SK-N-DZ (cell line): Measurements from ENCODE around the gene HECA.
"Not testable (repeated sequence)": the region's sequence is repeated elsewhere in the genome, so short reads cannot be mapped to it uniquely, and the experiment has no call there.

Experiments
- DNase-seq: peaks from one replicate; pipeline ENCODE4 v3.0.0-alpha.2; 2015; ENCODE audit warnings: low spot score

The HECA gene

DNA sequence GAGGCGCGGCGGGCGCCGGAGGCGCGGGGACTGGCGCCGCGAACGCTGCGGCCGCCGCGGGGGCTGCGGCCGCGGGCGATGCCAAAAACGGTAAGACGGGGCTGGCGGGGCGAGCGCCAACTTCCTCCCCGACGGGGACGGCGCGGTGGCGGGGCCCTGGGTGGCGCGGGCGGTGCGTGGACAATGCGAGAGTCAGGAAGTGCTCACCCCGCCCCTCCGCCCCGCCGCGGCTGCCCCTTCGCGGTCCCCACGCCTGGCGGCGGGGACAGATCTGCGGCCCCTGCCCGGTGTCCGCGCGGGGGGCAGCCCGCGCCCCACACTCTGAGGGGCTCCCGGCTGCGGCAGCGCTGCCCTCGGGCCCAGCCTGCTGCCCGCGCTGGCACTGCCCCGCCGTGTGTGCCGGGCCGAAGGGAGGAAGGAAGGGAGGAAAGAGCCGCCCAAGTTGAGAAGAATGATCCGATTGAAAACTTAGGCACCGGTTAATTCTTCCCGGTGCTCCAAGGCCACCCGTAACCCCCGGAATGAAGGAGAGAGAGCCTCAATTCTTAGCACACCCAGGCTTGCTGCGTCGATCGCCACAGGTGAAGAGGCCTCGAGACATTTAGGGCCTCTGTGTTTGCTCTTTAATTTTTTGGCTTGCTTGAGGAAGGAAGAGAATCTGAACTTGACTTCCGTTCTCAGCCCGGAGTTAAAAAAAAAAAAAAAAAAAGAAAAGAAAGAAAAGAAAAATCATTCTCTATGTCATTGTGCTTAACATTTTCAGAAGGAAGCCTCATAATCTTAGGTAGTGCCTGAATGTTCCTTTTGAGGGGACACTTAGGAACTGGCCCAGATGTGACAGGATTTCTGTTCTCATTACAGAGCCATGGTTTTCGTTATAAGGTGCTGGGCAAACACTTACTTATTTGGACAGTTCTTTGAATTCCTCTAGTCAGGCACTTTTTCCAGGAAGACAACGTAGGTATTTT is 982 bp downstream of the HECA start:
- DNase-seq: no peak

DNA sequence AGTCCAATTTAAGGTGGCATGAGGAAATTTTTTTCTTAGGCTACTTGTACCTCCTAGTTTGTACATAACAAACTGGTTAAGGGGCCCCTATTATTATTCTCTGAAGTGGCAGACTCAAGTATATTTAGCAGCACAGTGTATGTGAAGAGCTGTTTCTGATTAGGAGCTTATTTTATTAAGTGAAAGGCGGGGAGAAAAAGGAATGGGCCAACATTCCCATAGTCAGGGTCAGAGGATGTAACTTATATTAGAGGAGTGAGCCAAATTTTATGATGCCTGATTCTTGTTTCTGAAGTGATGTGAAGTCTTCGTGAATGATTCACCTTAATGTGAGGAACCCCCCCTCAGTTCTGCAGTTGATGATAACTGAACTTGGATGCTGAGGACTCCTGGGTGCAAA is 2.8 kb downstream of the HECA start:
- no peak for DNase-seq

DNA sequence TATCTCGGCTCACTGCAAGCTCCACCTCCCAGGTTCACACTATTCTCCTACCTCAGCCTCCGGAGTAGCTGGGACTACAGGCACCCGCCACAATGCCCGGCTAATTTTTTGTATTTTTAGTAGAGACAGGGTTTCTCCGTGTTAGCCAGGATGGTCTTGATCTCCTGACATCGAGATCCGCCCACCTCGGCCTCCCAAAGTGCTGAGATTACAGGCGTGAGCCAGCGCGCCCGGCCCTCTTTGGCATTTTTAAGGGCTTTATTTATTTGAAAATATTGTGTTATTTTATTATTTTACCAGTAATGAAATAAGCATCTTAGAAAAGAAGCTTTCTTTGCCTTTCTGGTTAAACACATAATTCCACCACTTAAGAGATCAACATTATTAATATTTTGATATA is 6.0 kb downstream of the HECA start:
- DNase-seq: not testable (repeated sequence)

DNA sequence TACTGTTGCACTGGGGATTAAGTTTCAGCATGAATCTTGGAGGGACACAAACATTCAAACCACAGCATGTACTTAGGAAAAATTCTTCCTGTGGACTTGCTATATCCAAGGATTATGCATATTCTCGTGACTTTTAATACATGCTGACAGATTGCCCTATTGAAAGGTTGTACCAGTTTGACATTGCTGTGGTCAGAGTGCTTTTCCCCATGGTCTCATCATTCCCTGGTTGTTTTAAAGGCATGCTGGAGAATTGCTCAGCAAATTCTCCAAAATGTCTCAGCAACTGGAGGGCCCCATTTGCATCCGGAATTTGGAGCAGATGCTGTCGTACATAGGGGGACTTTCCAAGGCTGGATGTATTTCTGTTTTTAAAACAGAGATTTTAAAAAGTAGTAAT is 7.4 kb downstream of the HECA start:
- DNase-seq: no peak

DNA sequence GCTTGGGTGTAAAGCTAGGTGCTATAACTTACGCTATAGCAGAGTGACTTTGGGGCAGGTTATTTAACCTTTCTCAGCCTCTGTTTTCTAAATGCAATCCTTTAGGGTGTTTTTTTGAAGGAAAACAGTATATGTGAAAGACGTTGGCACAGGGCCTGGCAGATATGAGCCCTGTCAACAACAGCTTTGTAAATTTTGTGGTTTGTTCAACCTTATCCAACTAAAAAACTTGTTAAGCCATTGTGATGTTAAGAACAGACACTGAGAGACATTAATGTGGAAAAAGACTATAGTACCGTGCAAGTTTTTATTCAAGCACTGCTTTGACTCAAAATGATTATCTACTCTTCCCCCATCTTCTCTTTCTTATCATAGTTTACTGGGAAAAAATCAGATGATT is 8.2 kb downstream of the HECA start:
- no peak for DNase-seq

DNA sequence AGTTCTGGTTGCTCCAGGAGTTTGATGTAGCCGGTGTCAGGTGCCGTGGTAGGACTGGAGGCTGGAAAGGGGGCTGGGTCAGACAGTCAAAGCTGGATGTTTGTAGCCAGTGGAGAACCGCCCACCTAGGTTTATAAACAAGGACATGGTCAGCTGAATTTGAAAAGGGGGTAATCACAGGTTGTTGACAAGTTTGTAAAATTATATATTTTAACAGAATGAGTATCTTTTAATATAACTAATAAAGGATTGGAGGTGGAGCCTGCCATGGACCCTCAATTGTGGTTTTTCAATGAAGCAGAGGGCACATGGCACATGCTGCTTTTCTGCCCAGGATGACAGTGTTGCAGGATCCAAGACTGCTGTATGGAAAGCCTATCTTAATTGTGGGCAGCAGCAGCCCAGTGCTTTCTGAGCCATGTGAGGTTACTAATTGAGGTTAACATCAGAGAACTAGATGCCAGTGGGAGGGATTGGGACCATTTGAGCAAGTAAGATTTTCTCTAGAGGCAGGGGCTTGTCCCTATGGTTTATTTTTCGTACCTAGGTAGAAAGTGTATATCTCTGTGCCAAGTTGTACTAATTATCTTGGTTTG is 9.7 kb downstream of the HECA start:
- no peak for DNase-seq

DNA sequence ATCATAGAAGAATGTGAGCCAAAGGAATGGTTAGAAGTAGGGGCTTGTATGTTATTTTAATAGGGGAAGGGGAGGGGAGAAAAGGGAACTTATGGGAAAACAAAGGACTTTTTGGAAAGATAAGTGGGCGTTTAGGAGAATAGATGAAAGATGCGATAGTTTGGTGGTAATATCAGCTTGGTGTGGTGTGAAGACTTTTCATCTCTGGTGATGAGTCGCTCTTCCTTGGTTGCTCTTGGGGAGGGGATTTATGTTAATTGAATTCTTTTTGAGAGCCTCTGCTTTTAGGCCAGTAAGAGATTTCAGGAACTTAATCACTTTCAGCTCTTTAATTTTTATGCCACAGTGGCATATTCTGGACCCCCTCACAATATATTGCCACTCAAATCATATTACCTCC is 10.8 kb downstream of the HECA start:
- DNase-seq: no peak

DNA sequence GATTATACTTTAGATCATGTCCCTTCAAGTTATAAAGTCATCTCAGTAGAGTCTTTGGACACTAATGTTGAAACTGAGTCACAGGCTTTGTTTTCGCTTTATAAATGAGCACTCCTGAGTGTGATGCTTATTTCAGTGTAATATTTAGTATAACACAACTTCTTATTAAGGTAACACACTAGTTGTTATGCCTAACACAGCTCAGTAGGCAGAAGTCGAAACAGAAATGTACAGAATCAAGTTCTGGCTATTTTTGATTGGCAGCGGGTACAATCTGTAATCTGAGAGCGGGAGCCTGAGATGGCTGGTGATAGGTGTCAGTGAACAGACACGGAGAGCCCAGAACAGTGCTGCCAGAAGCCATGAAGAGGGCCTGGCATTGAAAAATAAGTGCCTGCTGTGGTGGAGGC is 11.4 kb downstream of the HECA start:
- no peak for DNase-seq

DNA sequence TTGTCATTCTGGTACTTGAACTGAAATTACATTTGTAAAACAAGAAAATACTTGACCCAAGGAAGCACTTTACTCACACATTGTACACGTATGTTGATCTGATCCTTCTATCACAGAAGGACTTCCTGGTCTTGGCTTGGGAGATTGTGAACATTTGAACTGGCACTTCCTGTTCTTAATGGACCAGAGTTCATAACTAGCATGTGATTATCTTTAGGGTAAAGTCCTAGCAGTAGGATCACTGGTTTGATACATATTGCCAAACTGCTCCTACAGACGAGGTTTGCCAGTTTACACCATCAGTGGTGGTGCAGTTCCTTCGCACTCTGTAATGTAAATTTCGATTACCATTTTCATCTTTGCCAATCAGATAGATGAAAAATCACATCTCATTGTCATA is 12.7 kb downstream of the HECA start:
- DNase-seq: no peak

DNA sequence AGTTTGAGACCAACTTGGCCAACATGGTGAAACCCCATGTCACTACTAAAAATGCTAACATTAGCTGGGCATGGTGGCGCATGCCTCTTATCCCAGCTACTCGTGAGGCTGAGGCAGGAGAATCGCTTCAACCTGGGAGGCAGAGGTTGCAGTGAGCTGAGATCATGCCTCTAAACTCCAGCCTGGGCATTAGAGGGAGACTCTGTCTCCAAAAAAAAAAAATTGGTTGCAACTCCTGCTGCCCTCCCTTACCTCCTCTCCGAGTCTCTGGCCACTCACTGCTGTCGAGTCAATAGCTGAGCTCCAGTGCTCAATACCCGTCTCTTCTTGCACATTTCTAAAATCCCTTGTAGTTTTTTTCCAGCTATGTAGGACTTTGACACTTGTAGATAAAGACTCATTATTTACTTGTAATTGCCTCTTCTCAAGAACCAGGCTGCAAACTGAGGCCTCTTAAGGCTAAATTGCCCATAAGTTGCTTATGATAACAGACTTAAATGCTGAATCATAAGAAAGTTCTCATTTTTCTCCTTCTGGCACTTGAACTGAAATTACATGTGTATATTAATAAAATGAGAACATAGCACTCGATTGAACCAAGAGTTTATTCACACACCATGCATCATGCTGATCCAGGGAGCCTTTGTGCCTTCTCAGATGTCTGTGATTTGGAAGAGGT is 13.8 kb downstream of the HECA start:
- DNase-seq: no peak

DNA sequence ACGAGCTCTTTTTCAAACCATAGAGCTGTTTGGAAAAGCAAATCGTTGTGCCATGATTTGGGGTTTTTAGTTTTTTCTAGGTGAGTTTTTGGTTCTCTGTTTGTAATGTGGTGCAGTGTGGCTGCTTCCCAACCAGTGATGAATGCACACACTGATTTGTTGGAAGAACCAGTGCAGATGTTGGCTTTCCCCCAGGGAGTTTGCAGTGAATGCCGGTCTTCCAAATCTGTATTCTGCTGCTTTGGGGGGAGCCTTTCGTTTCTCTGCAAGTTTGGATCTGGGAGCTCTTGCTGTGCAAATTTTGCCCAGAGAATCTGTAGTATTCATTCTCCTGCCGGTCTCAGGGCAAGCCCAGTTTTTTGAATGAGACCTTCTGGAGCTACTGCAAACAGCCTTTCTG is 14.5 kb downstream of the HECA start:
- DNase-seq: no peak

DNA sequence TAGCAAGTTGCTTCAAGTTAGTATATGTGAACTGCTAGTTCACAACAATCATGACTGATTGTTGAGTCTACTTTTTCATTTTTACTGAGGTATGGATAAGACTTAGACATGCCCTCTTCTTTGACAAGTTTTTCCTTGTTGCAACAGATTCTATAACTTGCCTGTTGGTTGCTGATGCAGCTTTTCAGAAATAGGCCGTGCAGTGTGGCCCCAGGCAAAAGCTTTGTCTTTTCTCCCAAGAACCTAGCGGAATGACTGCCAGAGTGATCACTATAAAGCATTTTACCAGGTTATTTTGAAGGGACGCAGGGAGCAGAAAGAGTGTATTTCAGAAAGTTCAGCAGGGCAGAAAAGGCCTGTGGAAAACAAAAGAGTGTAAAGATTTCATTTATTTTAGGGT is 16.0 kb downstream of the HECA start:
- DNase-seq: no peak

DNA sequence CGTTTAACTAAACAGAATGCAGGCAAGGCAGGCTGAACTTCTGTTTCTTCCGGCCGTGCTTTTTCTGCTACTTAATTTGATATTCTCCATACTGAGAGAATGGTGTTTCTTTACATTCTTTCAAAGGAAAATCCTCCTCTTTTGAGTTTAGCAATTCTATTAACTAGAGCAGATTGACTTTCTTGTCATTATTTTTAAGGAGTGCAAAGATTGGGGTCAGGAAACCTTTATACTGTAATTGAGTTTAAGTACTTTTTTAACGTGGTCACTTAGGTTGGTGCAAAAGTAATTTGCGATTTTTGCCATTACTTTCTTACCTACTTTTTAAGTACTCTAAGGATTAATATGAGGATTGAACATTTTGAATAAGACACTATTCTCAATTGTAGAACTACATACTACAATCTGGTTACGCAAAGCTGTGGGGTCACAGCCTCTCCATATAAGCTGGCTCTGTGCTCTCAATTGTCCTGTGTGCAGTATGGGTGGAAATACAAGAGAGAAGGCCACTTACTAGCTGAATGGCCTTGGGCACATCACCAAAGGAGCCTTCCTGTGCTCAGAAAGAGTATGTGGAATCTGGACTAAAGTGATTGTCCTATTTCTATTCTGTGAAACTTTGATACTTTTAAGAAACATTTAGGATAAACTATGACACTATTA is 16.7 kb downstream of the HECA start:
- DNase-seq: no peak

DNA sequence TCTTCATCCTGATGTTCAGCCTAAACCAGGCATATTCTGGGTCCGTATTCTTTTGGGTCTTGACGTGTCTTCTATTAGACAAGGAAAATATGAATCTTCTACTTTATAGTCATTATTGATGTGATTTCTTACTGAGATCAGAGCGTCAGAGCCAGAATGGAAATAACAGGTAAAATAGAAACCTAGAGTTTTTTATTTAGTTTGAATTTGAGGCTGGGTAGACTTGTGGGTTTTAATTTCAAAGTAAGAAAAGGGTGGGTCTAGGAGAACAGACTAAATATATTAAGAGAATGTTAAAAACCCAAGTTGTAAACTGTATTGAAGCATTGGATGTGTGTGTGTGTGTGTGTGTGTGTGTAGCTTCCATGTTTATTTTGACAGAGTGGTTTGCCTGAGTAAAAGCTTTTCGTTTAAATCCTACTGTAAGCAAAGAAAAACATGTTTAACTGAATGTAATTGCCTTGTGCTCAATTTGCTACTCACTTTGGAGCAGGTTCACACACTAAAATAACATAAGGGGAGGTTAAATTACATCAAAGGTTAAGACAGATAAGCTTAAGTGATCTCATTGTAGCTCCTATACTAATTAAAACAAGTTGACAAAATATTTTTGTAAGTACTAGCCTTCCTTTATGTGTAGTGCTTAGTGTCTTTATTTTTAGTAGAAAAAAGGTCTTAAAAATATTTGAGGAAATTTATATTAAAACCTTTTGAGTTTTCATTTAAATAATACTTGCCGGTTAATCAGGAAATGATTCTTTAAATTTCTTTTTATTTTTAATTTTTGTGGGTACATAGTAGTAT is 17.4 kb downstream of the HECA start:
- DNase-seq: peak; percentile 34

DNA sequence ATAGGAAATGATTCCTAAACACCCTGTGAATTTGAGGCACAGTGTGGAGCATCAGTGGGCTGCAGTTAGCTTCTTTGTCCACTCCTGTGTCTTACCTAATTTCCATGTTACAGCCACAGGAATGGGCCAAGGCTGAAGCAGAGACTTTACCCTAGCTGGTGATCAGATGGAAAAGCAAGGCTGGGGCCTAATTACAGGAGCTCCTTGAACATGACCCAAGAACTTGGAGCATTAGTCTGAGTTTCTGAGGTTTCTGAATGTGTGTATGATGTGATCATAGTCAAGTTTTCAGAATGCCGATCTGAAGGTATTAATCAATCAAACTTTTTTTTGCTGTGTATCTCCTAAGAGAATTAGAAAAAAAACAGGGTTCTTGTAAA is 18.0 kb downstream of the HECA start:
- DNase-seq: no peak

DNA sequence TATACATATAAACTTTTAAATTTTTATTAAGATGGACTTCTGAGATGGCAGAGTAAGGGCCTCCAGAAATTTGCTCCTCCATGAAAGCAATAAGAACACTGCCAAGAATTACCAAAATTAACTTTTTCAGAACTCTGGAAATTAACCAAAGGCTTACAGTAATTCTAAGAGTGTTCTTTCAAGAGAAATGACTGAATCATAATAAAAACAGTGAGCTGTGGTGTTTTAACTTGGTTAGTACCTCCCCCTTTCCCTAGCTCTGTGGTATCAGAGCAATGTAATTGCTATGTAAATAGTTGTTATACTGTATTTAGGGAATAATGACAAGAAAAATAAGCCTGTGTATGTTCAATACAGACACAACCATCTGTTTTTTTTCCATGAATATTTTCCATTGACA is 19.0 kb downstream of the HECA start:
- no peak for DNase-seq

DNA sequence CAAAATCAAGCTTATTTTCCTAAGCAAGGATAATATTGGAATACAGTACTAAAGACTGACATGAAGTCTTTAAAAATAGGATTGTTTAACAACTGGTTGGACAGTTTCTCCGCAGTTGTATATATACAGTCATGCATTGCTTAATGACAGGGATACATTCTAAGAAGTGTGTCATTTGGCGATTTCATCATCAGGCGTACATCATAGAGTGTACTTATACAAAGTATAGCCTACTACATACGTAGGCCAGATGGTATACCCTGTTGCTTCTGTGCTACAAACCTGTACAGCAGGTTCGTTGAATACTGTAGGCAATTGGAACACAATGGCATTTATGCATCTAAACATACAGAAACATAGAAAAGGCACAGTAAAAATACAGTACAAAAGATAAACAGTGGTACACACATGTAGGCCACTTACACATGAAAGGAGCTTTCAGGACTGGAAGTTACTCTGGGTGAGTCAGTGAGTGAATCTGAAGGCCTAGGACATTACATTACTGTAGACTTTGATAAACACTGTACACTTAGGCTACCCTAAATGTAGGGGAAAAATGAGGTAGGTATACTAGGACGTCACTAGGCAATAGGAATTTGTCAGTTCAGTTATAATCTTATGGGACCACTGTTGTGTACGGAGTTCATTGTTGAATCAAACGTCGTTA is 20.1 kb downstream of the HECA start:
- DNase-seq: no peak

DNA sequence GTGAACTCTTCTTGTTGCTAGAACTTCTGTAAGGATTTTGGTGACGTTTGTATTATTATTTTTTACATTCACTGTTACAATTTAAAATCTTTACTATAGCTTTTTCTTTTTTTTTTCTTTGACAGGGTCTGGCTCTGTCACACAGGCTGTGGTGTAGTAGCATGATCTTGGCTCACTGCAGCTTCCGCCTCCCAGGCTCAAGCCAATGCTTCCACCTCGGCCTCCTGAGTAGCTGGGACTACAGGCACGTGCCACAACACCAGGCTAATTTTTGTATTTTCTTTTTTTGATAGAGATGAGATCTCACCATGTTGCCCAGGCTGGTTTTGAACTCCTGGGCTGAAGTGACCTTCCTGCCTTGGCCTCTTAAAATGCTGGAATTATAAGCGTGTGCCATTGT is 21.2 kb downstream of the HECA start:
- DNase-seq: no peak

DNA sequence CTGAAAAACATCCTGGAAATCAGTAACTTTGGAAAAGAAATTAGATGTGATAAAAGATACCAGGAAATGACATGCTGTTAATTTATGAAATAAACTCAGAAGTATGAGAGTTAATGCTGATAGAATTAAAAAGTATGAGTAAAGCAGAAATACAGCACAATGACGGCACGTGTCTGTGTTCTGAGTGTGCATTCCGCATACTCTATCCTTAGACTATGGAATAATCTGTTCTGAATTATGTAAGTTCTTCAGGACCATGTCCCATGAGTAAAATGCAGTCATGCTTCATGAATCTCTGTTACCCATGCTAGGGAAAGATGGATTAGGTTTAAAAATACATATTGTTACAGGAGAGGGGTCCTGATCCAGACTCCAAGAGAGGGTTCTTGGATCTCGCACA is 21.7 kb downstream of the HECA start:
- DNase-seq: no peak

DNA sequence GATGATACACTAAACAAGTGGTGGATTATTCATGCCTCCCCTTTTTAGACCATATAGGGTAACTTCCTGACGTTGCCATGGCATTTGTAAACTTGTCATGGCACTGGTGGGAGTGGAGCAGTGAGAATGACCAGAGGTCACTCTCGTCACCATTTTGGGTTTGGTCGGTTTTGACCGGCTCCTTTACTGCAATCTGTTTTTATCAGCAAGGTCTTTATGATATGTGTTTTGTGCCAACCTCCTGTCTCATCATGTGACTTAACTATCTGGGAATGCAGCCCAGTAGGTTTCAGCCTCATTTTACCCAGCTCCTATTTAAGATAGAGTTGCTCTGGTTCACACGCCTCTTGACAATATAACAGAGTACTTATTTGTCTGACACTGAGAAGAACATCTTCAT is 22.2 kb downstream of the HECA start:
- DNase-seq: not testable (repeated sequence)

DNA sequence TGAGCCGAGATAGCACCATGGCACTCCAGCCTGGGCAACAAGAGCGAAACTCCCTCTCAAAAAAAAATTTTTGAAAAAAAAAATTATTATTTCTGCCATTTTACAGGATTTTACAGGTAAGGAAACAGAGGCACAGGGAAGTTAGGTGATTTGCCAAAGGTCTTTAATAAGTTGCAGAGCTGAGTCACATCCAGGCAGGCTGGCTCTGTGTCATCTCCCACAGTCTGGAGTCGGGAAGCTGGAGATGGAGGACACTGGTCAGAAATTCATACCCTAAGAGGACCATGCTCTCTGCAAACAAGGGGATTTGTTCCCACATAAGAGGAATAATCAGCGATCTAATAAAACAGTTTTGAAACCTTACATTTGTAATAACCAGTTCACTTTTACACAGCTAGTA is 24.1 kb downstream of the HECA start:
- no peak for DNase-seq
